ENCODE data around the gene UBN1. TPM values are rescaled to one million over a fixed set of nuclear protein-coding genes. Genes with fewer than 3 reads are reported as not detected.

Gene UBN1
- 35.3 TPM for total RNA-seq

GRCh38 chr16:4846901-4847773, at the start of gene UBN1, which contains the start of gene GLYR1:
Gene UBN1 (plus strand): TSS chr16:4847481. CDS start chr16:4852918, 5,437 bp downstream.
Gene GLYR1 (minus strand): TSS chr16:4847288. CDS start chr16:4847265, 23 bp downstream.
- peak; percentile 99 for DNase-seq (ENCODE audit: low spot score)

GRCh38 chr16:4797805-4798252, 49.5 kb upstream of the UBN1 start:
- no peak for DNase-seq (ENCODE audit: low spot score)

GRCh38 chr16:4798456-4798855, 48.8 kb upstream of the UBN1 start:
- DNase-seq (ENCODE audit: low spot score) = no peak

- DNase-seq (ENCODE audit: low spot score) = no peak
These were observed 48.0 kb upstream of the UBN1 start for GRCh38 chr16:4799171-4799855.

- peak; percentile 57 for DNase-seq (ENCODE audit: low spot score)
These were observed 46.8 kb upstream of the UBN1 start for GRCh38 chr16:4800290-4801041.

- no peak for DNase-seq (ENCODE audit: low spot score)
These were observed 46.0 kb upstream of the UBN1 start for GRCh38 chr16:4801051-4801961.

- DNase-seq (ENCODE audit: low spot score) = peak; percentile 92
These were observed 45.2 kb upstream of the UBN1 start, which contains the start of gene ROGDI for GRCh38 chr16:4801962-4802658. Gene ROGDI (minus strand): TSS chr16:4802633. CDS start chr16:4802571, 62 bp downstream.

GRCh38 chr16:4802659-4803287, 44.5 kb upstream of the UBN1 start:
- peak; percentile 93 for DNase-seq (ENCODE audit: low spot score)

GRCh38 chr16:4803401-4803844, 43.9 kb upstream of the UBN1 start:
- DNase-seq (ENCODE audit: low spot score) = no peak

- no peak for DNase-seq (ENCODE audit: low spot score)
These were observed 43.2 kb upstream of the UBN1 start for GRCh38 chr16:4803898-4804762.

GRCh38 chr16:4805231-4805630, 42.0 kb upstream of the UBN1 start:
- DNase-seq (ENCODE audit: low spot score) = no peak

GRCh38 chr16:4806280-4806679, 41.0 kb upstream of the UBN1 start:
- no peak for DNase-seq (ENCODE audit: low spot score)

- DNase-seq (ENCODE audit: low spot score) = no peak
These were observed 36.0 kb upstream of the UBN1 start for GRCh38 chr16:4811242-4811641.

- DNase-seq (ENCODE audit: low spot score) = no peak
These were observed 35.5 kb upstream of the UBN1 start for GRCh38 chr16:4811773-4812172.

GRCh38 chr16:4813251-4814003, 33.9 kb upstream of the UBN1 start:
- DNase-seq (ENCODE audit: low spot score) = no peak

GRCh38 chr16:4814046-4814445, 33.2 kb upstream of the UBN1 start:
- DNase-seq (ENCODE audit: low spot score) = no peak

GRCh38 chr16:4814542-4815173, 32.6 kb upstream of the UBN1 start:
- DNase-seq (ENCODE audit: low spot score) = no peak

All from mucosa of gallbladder (tissue), 1 donor.